ENCODE measurements around the gene GMDS.

- TF ChIP-seq EZH2 (IDR thresholded peaks at IDR 0.05; ENCODE audit: borderline replicate concordance, low read depth, low read length, severe bottlenecking) = no peak
- no peak for TF ChIP-seq POLR2A (IDR thresholded peaks at IDR 0.05; ENCODE audit: low read depth, low read length)
- peak; percentile 34 for TF ChIP-seq POLR2AphosphoS5 (IDR thresholded peaks at IDR 0.05; ENCODE audit: insufficient read depth, low read depth, low read length)
- no peak for TF ChIP-seq GATA2 (IDR thresholded peaks at IDR 0.05; ENCODE audit: insufficient read depth, insufficient read length, low read depth, low read length)
- no peak for TF ChIP-seq CTCF (IDR thresholded peaks at IDR 0.05; ENCODE audit: extremely low read depth in 1 of 2, insufficient read depth in 1 of 2, low read depth in 1 of 2, low read length in 2 of 2)
- TF ChIP-seq MAX (IDR thresholded peaks at IDR 0.05; ENCODE audit: insufficient read depth, insufficient read length) = no peak
- no peak for TF ChIP-seq MYC (IDR thresholded peaks at IDR 0.05; ENCODE audit: low read depth, low read length)
- peak; percentile 52 for TF ChIP-seq JUN (IDR thresholded peaks at IDR 0.05; ENCODE audit: borderline replicate concordance, insufficient read depth, insufficient read length, low read depth)
These were observed 8.4 kb downstream of the GMDS start for GRCh38 chr6:2237001-2237400.

All from endothelial cell of umbilical vein (primary cell).